Measurements from ENCODE around the gene PROSER2.

DNA sequence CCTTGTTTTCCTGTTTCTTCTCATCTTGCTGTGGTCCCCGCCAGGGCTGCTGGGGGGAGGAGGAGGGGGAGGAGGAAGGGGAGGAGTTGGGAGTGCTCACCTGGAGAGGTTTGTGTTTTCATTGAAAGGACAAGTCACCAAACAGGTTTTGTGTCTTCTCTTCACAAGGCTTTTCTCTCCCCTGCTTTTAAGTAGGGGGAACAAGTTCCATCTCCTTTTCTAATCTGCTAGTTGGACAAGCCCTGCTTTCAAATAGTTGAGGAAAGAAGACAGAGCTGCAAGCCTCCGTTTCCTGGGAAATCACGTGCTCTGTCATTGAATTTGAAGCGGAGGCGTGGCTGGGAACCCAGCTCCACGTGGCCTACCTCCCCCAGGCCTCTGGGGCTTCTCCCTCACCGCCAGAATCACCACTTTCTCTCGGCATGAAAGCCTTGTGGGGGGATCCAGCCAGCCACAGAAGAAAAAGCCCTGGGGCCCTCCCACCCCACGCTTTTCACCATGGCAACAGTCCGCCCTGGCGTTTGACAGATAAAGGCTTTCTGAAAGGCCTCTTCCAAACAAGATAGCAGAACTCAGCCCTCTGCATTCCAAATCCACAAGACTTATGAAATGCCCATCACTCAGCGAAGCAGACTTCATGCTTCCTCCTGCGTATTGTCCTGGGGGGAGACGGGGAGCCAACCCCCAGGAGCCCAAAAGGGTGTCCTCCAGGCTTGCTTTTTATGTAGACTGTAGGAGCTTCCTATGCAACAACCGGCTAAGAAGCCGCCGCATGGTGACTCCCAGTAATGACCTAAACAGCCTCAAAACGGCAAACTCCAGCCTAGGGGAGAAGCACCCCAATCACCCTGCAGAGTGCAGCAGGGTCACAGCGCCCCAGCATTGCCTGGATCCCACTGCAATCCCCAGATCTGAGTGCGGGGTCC, 51.7 kb downstream of the PROSER2 start:
- TF ChIP-seq GATA2 (IDR thresholded peaks at IDR 0.05; ENCODE audit: low read depth, low read length) (no peak), GATA3 (IDR thresholded peaks at IDR 0.05; ENCODE audit: low read depth, low read length) (no peak)
